H1 (cell line): Measurements from ENCODE around the gene MIOX. TPM values are rescaled to one million over a fixed set of nuclear protein-coding genes. Genes with fewer than 3 reads are reported as not detected.

Source experiments
- CTCF ChIA-PET: fragments of 300-600 bp; sonication (Branson Sonifier 250); formaldehyde crosslinking; loops from one replicate; lab custom pipeline; 2021; ENCODE audit not compliant: partially characterized antibody; lab: Charles Lee
- POLR2A ChIA-PET: fragments of 300-600 bp; sonication (Branson Sonifier 250); formaldehyde crosslinking; loops from one replicate; lab custom pipeline; 2021; ENCODE audit warnings: inconsistent platforms; ENCODE audit not compliant: partially characterized antibody; lab: Charles Lee
- DNase-seq, 2 experiments: peaks; one replicate each; pipeline versions ENCODE4 v3.0.0 to v3.0.0-alpha.2; 2010 to 2022; ENCODE audit warnings: low spot score in 2 of 2, low read depth in 1 of 2, mixed read lengths in 1 of 2
- FAIRE-seq: peaks from 2 replicates; lab custom pipeline; 2011; peaks lifted over from hg19 to GRCh38; lab: Jason Lieb, UNC
- H2AFZ ChIP-seq: 2 replicates; pipeline ENCODE4 v1.8.1; 2012; ENCODE audit warnings: low read length, inconsistent platforms
- H2AK5ac ChIP-seq: 2 replicates; pipeline ENCODE4 v1.6.1; 2013; ENCODE audit warnings: low read depth, low read length
- H2BK120ac ChIP-seq: replicated peaks from 2 replicates; pipeline ENCODE3; 2013; ENCODE audit warnings: low read depth, low read length, inconsistent platforms
- H2BK12ac ChIP-seq: 2 replicates; pipeline ENCODE4 v1.6.1; 2013; ENCODE audit warnings: low read depth, low read length
- H2BK15ac ChIP-seq: 2 replicates; pipeline ENCODE4 v1.6.1; 2013; ENCODE audit warnings: low read length
- H2BK20ac ChIP-seq: 2 replicates; pipeline ENCODE4 v1.6.1; 2013; ENCODE audit warnings: low read length
- H2BK5ac ChIP-seq: 2 replicates; pipeline ENCODE4 v1.6.1; 2013; ENCODE audit warnings: low read depth, low read length
- H3K14ac ChIP-seq: 2 replicates; pipeline ENCODE4 v1.6.1; 2013; ENCODE audit warnings: inconsistent platforms; ENCODE audit not compliant: insufficient read length
- H3K18ac ChIP-seq: 2 replicates; pipeline ENCODE4 v1.6.1; 2013; ENCODE audit warnings: low read length; ENCODE audit errors: extremely low read depth
- H3K23ac ChIP-seq: 2 replicates; pipeline ENCODE4 v1.6.1; 2013; ENCODE audit warnings: inconsistent platforms; ENCODE audit not compliant: insufficient read length
- H3K23me2 ChIP-seq: 2 replicates; pipeline ENCODE4 v1.6.1; 2013; ENCODE audit warnings: low read depth, low read length
- H3K27ac ChIP-seq: 2 replicates; pipeline ENCODE4 v1.6.1; 2011; ENCODE audit warnings: low read depth, low read length, inconsistent platforms
- H3K27me3 ChIP-seq, 4 experiments: replicated peaks in 1 of 4; 1 replicate in 1 of 4; 2 replicates in 3 of 4; pipeline versions ENCODE4 v1.6.1 to v1.8.1; 2011 to 2013; ENCODE audit warnings: low read length in 3 of 4, mild to moderate bottlenecking in 3 of 4, inconsistent platforms in 2 of 4, mixed read lengths in 2 of 4, moderate library complexity in 1 of 4; ENCODE audit not compliant: control insufficient read depth in 3 of 4, insufficient read depth in 3 of 4; ENCODE audit errors: extremely low read depth in 1 of 4
- H3K36me3 ChIP-seq, 4 experiments: 2 replicates each; pipeline versions ENCODE4 v1.6.1 to v1.8.1; 2011 to 2013; ENCODE audit warnings: mild to moderate bottlenecking in 4 of 4, low read length in 3 of 4, moderate library complexity in 2 of 4, control low read depth in 1 of 4, inconsistent platforms in 1 of 4; ENCODE audit not compliant: insufficient read depth in 4 of 4, control insufficient read depth in 2 of 4
- H3K4ac ChIP-seq: replicated peaks from 2 replicates; pipeline ENCODE3; 2013; ENCODE audit warnings: low read length, low read depth, mixed read lengths, inconsistent platforms; ENCODE audit not compliant: insufficient read length
- H3K4me1 ChIP-seq, 4 experiments: replicated peaks in 1 of 4; 1 replicate in 1 of 4; 2 replicates in 3 of 4; pipeline versions ENCODE4 v1.6.1 to v1.8.1; 2011 to 2013; ENCODE audit warnings: low read length in 3 of 4, inconsistent platforms in 2 of 4, mixed read lengths in 1 of 4; ENCODE audit not compliant: insufficient read depth in 4 of 4, control insufficient read depth in 3 of 4
- H3K4me2 ChIP-seq, 2 experiments: 2 replicates each; pipeline versions ENCODE4 v1.6.1 to v1.8.1; 2011 to 2013; ENCODE audit warnings: low read depth in 2 of 2, low read length in 2 of 2, control low read depth in 1 of 2, inconsistent platforms in 1 of 2, mild to moderate bottlenecking in 1 of 2; ENCODE audit not compliant: insufficient read depth in 1 of 2
- H3K4me3 ChIP-seq, 4 experiments: fragments of 200-600, 300-600 bp in 1 of 4; sonication (generic), shearing (Covaris generic), sonication (Bioruptor Twin) in 1 of 4; 2 replicates each; pipeline versions ENCODE4 v1.5.1 to v1.8.1; 2011 to 2016; ENCODE audit warnings: low read length in 4 of 4, low read depth in 3 of 4, control low read depth in 2 of 4, inconsistent platforms in 2 of 4, mild to moderate bottlenecking in 2 of 4, mixed read lengths in 1 of 4, moderate library complexity in 1 of 4; ENCODE audit not compliant: insufficient read depth in 2 of 4; ENCODE audit errors: extremely low read depth in 1 of 4
- H3K56ac ChIP-seq: replicated peaks from 2 replicates; pipeline ENCODE3; 2013; ENCODE audit warnings: low read depth, mild to moderate bottlenecking, mixed read lengths, low read length, inconsistent platforms; ENCODE audit not compliant: insufficient read length
- H3K79me1 ChIP-seq: 2 replicates; pipeline ENCODE4 v1.6.1; 2013; ENCODE audit warnings: low read depth, low read length, control low read depth
- H3K79me2 ChIP-seq, 2 experiments: 2 replicates each; pipeline versions ENCODE4 v1.6.1 to v1.8.1; 2012 to 2013; ENCODE audit warnings: low read length in 2 of 2, mild to moderate bottlenecking in 2 of 2, inconsistent platforms in 1 of 2; ENCODE audit not compliant: insufficient read depth in 2 of 2, control insufficient read depth in 1 of 2
- H3K9ac ChIP-seq, 4 experiments: replicated peaks in 1 of 4; 1 replicate in 1 of 4; 2 replicates in 3 of 4; pipeline versions ENCODE4 v1.6.1 to v1.8.1; 2011 to 2013; ENCODE audit warnings: low read depth in 3 of 4, low read length in 3 of 4, control low read depth in 2 of 4, mild to moderate bottlenecking in 2 of 4, moderate library complexity in 2 of 4, inconsistent platforms in 1 of 4; ENCODE audit errors: extremely low read depth in 1 of 4
- H3K9me3 ChIP-seq, 2 experiments: 2 replicates each; pipeline versions ENCODE4 v1.6.1 to v1.8.1; 2012 to 2013; ENCODE audit warnings: mild to moderate bottlenecking in 2 of 2, moderate library complexity in 2 of 2, control low read depth in 1 of 2, inconsistent platforms in 1 of 2, low read depth in 1 of 2, low read length in 1 of 2, mixed read lengths in 1 of 2; ENCODE audit not compliant: insufficient read depth in 2 of 2
- H4K20me1 ChIP-seq, 2 experiments: replicated peaks in 1 of 2; 2 replicates each; pipeline versions ENCODE3 to v1.8.1; 2011 to 2013; ENCODE audit warnings: inconsistent platforms in 2 of 2, low read length in 2 of 2, mild to moderate bottlenecking in 1 of 2; ENCODE audit not compliant: insufficient read depth in 2 of 2, control insufficient read depth in 1 of 2
- H4K5ac ChIP-seq: 2 replicates; pipeline ENCODE4 v1.6.1; 2013; ENCODE audit warnings: low read length, low read depth, mixed read lengths, inconsistent platforms; ENCODE audit not compliant: insufficient read length
- H4K8ac ChIP-seq: 2 replicates; pipeline ENCODE4 v1.8.0; 2013; ENCODE audit warnings: mild to moderate bottlenecking, moderate library complexity, low read length, inconsistent platforms; ENCODE audit not compliant: insufficient read depth; ENCODE audit errors: extremely low read depth
- H4K91ac ChIP-seq: replicated peaks from 2 replicates; pipeline ENCODE3; 2013; ENCODE audit warnings: low read length, mixed read lengths, inconsistent platforms; ENCODE audit not compliant: insufficient read length
- CBX5 ChIP-seq: fragments of 300-800, 300-1000 bp; sonication (generic); IDR thresholded peaks from 2 replicates; pipeline ENCODE4 v1.7.1; 2016; ENCODE audit warnings: antibody characterized with exemption, low read length, low read depth
- WGBS, 2 experiments: shearing (Covaris generic) in 1 of 2; methylation state at CpG; one replicate each; pipeline versions ENCODE4 v1.1.6 to v1.1.7; 2013 to 2015; ENCODE audit warnings: low lambda C conversion rate in 2 of 2, mixed read lengths in 2 of 2, inconsistent platforms in 1 of 2, low coverage in 1 of 2, missing lambda C conversion rate in 1 of 2; ENCODE audit not compliant: insufficient replicate concordance in 2 of 2, insufficient coverage in 1 of 2, insufficient read length in 1 of 2; ENCODE audit errors: extremely low coverage in 1 of 2, missing lambda C conversion rate in 1 of 2; 5-methylcytosine and 5-hydroxymethylcytosine counted together
- polyA plus RNA-seq, 7 experiments: library from polyadenylated mRNA; depleted of rRNA in 3 of 7; stranded (reverse) in 5 of 7; unstranded in 2 of 7; fragments of >200 nt in 5 of 7; fragments of 200-250 nt in 2 of 7; gene quantifications; 1 replicate in 5 of 7; 2 replicates in 1 of 7; 4 replicates in 1 of 7; pipeline versions ENCODE4 v1.2.1 to v1.2.3, GENCODE V29; 2011 to 2013; ENCODE audit warnings: missing spikeins in 2 of 7, mixed read lengths in 2 of 7
- total RNA-seq: library from RNA; stranded (reverse); fragmentation: NEBNext Ultra II Directional; extraction: Animal tissue kit (Norgen Biotek cat#: 25700); gene quantifications from 2 replicates; pipeline ENCODE4 v1.2.1, GENCODE V29; 2021

MIOX gene
- total and polyA plus RNA-seq, 2 of the 8 experiments (the other 6 are each of a cell fraction or from before 2014, with no cell fraction given) = 0.30 to 0.32 TPM

DNA sequence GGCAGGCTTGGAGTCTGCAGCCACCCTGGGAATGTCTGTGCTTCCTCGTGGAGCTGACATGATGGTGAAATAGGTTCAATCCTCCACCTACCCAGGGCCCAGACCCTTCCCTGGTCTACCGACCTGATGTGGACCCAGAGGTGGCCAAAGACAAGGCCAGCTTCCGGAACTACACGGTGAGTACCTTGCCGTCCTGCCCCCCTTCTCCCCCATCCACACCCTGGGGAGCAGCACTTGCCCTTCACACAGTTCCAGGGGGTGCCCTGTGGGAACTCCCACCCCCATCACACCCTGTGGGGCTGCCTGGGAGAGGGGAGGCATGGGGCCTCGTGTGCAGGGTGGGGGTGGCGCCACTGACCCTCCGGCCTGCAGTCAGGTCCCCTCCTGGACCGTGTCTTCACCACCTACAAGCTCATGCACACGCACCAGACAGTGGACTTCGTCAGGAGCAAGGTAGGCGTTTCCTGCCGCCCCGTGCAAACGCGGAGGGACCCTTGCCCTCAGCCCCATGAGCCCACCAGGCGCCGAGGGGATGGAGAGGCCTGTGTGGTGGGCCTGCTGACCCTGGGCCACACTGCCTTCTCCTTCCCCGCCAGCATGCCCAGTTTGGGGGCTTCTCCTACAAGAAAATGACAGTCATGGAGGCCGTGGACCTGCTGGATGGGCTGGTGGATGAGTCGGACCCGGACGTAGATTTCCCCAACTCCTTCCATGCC is 789 bp downstream of the MIOX start:
- no peak overlapping the region for H2AK5ac ChIP-seq
- H4K5ac ChIP-seq = no peak overlapping the region
- no peak overlapping the region for H3K14ac ChIP-seq
- FAIRE-seq = no peak
- DNase-seq = no peak
- H3K36me3 ChIP-seq = 0 out of 8 replicates have a peak, but pooled peaks cover 0 to 2% (median 0%) of the 10 kb centered on the region in 4 experiments
- no peaks in the 10 kb centered on the region for H3K9me3 ChIP-seq
- H2BK20ac ChIP-seq = no peak overlapping the region
- ChIA-PET POLR2A (interaction anchor here (0.9 to 4.8 kb wide), 4 partner anchors 10 to 38 kb away, joined by 3 to 20 read pairs (median 10); partner anchors contain the start of gene SCO2), CTCF (interaction anchor here (0.7 to 5.6 kb wide), 3 partner anchors 9 to 30 kb away, joined by 3 to 54 read pairs (median 3); no protein-coding TSS in a partner anchor)
- no peak overlapping the region for H3K9ac ChIP-seq
- no peak overlapping the region for H3K4ac ChIP-seq
- no peak overlapping the region for H2BK120ac ChIP-seq
- H3K56ac ChIP-seq = no peak overlapping the region
- no peak overlapping the region for H2BK12ac ChIP-seq
- no peaks in the 10 kb centered on the region for H3K79me2 ChIP-seq
- H3K27ac ChIP-seq = no peak overlapping the region
- no peak overlapping the region for H3K4me3 ChIP-seq
- H2AFZ ChIP-seq = no peak overlapping the region
- no peak overlapping the region for H3K23ac ChIP-seq
- no peak overlapping the region for H3K4me2 ChIP-seq
- no peak for TF ChIP-seq CBX5
- TF ChIP-seq, all 59 proteins: peak for 0
- H2BK5ac ChIP-seq = no peak overlapping the region
- H3K23me2 ChIP-seq = no peaks in the 10 kb centered on the region
- no peak overlapping the region for H2BK15ac ChIP-seq
- H4K8ac ChIP-seq = peak overlapping the region; percentile 85
- no peaks in the 10 kb centered on the region for H3K79me1 ChIP-seq
- H3K18ac ChIP-seq = no peak overlapping the region
- WGBS, 2 experiments = 85% methylated on average over 20 of the region's 23 CpGs; no CpG with 5 or more reads in 1 of the 2 experiments
- H4K20me1 ChIP-seq = peaks cover 0 to 3% of the 10 kb centered on the region in 2 experiments
- no peak overlapping the region for H4K91ac ChIP-seq
- peaks cover 0 to 2% (median 0%) of the 10 kb centered on the region in 4 experiments; a peak in 1 of 7 replicates for H3K27me3 ChIP-seq
- no peaks in the 10 kb centered on the region; a peak in 1 of 7 replicates for H3K4me1 ChIP-seq
